ENCODE data around the gene SMAD6. TPM values are rescaled to one million over a fixed set of nuclear protein-coding genes. Genes with fewer than 3 reads are reported as not detected.
"Not testable (repeated sequence)": the region's sequence is repeated elsewhere in the genome, so short reads cannot be mapped to it uniquely, and the experiment has no call there.

The SMAD6 gene
- total RNA-seq, 4 donors from 2014 or later: 59.3 to 118 (median 62.3) TPM

DNA sequence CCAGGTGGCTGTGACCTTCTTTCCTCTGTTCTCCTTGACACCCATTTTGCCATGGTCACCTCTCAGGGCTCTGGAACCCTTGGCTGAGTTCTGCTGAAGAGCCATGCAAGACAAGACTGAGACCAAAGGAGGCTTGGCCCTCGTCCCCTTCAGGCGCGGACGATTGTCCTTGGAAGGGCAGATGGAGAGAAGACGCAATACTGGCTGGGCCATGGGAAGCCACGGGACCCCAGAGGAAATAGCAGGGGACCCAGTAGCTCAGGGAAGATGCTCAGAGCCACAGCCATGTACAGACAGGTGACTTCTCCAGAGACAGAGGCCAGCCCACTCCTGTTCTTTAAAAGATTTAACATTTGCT lies 125.6 kb downstream of the SMAD6 start:
- Histone ChIP-seq H3K27ac (no peak overlapping the region), H3K4me1 (no peaks in the 10 kb centered on the region), H3K9me3 (no peaks in the 10 kb centered on the region), H3K27me3 (no peaks in the 10 kb centered on the region), H3K36me3 (no peaks in the 10 kb centered on the region), H3K4me3 (replicated peaks in 1 of 3) (no peak overlapping the region)
- 96 to 99% methylated on average over 6 of the region's 6 CpGs for WGBS, 2 donors
- intact Hi-C loops (cut with DNase I): no loop called here
- TF ChIP-seq, protein P1, sequence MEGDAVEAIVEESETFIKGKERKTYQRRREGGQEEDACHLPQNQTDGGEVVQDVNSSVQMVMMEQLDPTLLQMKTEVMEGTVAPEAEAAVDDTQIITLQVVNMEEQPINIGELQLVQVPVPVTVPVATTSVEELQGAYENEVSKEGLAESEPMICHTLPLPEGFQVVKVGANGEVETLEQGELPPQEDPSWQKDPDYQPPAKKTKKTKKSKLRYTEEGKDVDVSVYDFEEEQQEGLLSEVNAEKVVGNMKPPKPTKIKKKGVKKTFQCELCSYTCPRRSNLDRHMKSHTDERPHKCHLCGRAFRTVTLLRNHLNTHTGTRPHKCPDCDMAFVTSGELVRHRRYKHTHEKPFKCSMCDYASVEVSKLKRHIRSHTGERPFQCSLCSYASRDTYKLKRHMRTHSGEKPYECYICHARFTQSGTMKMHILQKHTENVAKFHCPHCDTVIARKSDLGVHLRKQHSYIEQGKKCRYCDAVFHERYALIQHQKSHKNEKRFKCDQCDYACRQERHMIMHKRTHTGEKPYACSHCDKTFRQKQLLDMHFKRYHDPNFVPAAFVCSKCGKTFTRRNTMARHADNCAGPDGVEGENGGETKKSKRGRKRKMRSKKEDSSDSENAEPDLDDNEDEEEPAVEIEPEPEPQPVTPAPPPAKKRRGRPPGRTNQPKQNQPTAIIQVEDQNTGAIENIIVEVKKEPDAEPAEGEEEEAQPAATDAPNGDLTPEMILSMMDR (IDR thresholded peaks at IDR 0.05): no peak
- TF ChIP-seq POLR2A (IDR thresholded peaks at IDR 0.05): no peak
- DNase-seq: no peak

GRCh38 chr15:66828817-66829541 lies 126.9 kb downstream of the SMAD6 start:
- H3K27ac ChIP-seq; H3K36me3 ChIP-seq; DNase-seq; H3K27me3 ChIP-seq; H3K4me3 ChIP-seq (replicated peaks in 1 of 3); intact Hi-C loops (cut with DNase I); H3K9me3 ChIP-seq; H3K4me1 ChIP-seq: not testable (repeated sequence)
- 95 to 97% methylated on average over 11 of the region's 11 CpGs for WGBS, 2 donors

GRCh38 chr15:66829551-66830121 lies 127.6 kb downstream of the SMAD6 start:
- peaks cover 0 to 5% of the 10 kb centered on the region in 2 donors for H3K4me1 ChIP-seq
- H3K36me3 ChIP-seq: no peaks in the 10 kb centered on the region
- no peaks in the 10 kb centered on the region for H3K9me3 ChIP-seq
- WGBS, 2 donors: 95 to 97% methylated on average over 4 of the region's 4 CpGs
- DNase-seq: no peak
- H3K4me3 ChIP-seq (replicated peaks in 1 of 3): no peak overlapping the region
- no peaks in the 10 kb centered on the region for H3K27me3 ChIP-seq
- no peak overlapping the region for H3K27ac ChIP-seq
- TF ChIP-seq, protein P1 (IDR thresholded peaks at IDR 0.05): no peak
- no peak for TF ChIP-seq POLR2A (IDR thresholded peaks at IDR 0.05)
- intact Hi-C loops (cut with DNase I): no loop called here

DNA sequence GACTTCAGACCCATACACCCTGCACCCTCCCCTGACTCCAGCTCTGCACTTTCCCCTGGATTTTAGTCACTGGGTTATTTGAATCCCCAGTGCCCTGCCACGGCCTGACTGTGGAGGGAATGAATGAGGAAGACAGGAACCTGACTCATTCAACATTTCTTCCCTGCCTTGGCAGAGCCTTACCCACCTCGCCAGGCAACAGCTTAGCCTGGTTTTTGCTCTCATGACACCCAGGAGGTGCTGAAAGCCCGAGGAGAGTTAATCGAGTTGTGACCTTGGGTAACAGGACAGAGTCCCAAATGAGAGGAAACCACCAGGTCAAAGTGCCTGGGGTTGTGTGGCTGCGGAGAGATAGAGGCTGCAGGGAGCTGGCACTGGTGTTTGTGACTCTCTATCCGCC lies 128.3 kb downstream of the SMAD6 start:
- Histone ChIP-seq H3K27me3 (no peaks in the 10 kb centered on the region), H3K4me1 (peaks cover 0 to 12% of the 10 kb centered on the region in 2 donors), H3K4me3 (replicated peaks in 1 of 3) (no peak overlapping the region), H3K36me3 (no peaks in the 10 kb centered on the region), H3K9me3 (no peaks in the 10 kb centered on the region), H3K27ac (no peak overlapping the region)
- intact Hi-C loops (cut with DNase I): no loop called here
- WGBS, 2 donors: 77 to 79% methylated on average over 6 of the region's 6 CpGs
- no peak for DNase-seq
- TF ChIP-seq, protein P1 (IDR thresholded peaks at IDR 0.05): no peak
- TF ChIP-seq POLR2A (IDR thresholded peaks at IDR 0.05): no peak

- Histone ChIP-seq H3K4me1 (peaks cover 0 to 15% of the 10 kb centered on the region in 2 donors), H3K4me3 (replicated peaks in 1 of 3) (no peak overlapping the region), H3K36me3 (no peaks in the 10 kb centered on the region), H3K27ac (no peak overlapping the region), H3K9me3 (no peaks in the 10 kb centered on the region), H3K27me3 (no peaks in the 10 kb centered on the region)
- TF ChIP-seq POLR2A (IDR thresholded peaks at IDR 0.05): no peak
- intact Hi-C loops (cut with DNase I): no loop called here
- no peak for DNase-seq
- 90 to 95% methylated on average over 3 of the region's 3 CpGs for WGBS, 2 donors
These were observed 128.8 kb downstream of the SMAD6 start for GRCh38 chr15:66830823-66831222.

- peaks cover 0 to 15% of the 10 kb centered on the region in 2 donors for H3K4me1 ChIP-seq
- no peak overlapping the region for H3K27ac ChIP-seq
- H3K9me3 ChIP-seq: no peaks in the 10 kb centered on the region
- no peak overlapping the region for H3K4me3 ChIP-seq (replicated peaks in 1 of 3)
- no peak for DNase-seq
- WGBS, 2 donors: 89 to 90% methylated on average over 4 of the region's 4 CpGs
- no peaks in the 10 kb centered on the region for H3K27me3 ChIP-seq
- intact Hi-C loops (cut with DNase I): no loop called here
- no peak for TF ChIP-seq POLR2A (IDR thresholded peaks at IDR 0.05)
- TF ChIP-seq, protein P1 (IDR thresholded peaks at IDR 0.05): no peak
- no peaks in the 10 kb centered on the region for H3K36me3 ChIP-seq
These were observed 129.3 kb downstream of the SMAD6 start for GRCh38 chr15:66831289-66831688.
